Measurements from ENCODE around the gene NFE2L3. TPM values are rescaled to one million over a fixed set of nuclear protein-coding genes. Genes with fewer than 3 reads are reported as not detected.

The NFE2L3 gene
- total RNA-seq, 4 donors from 2014 or later, result 14.1 to 36.3 (median 19.7) TPM

DNA sequence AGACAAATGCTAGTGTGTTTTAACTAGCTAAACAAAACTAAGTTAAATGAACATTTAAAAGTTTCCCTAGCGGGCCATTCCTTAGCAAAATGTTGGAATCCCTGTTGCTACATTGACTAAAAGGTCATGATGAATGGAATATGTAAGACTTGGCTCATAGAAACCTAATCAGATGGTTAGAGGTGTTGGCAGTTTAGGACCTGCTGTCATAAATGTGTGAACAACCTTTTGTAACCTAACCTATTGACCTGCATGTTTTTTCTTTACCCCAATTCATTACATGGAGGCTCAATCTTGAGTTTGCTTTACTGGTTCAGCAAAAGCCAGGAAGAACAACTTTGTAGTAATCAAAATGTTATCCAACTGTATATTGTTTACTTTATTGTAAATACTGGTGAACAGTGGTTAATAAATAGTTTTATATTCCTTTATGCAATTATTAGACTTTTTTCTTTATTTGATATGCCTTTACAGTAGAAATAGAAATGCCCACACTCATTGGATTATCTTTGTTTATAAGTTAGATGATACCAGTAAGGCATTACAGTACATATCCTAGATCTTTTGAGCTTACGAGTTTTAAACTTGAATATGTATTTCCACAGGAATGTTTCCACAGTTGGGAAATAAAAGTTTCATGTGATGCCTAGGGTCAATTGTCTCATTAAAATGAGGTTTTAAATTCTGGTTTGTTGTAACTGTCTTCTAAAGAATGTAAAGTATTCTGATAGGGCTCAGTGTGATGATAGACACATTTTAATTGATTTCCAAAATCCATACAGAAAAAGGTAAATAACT, 61.1 kb downstream of the NFE2L3 start:
- no peaks in the 10 kb centered on the region for H3K9me3 ChIP-seq
- WGBS, result 93% methylated on average over 2 of the region's 2 CpGs
- TF ChIP-seq, protein P1, sequence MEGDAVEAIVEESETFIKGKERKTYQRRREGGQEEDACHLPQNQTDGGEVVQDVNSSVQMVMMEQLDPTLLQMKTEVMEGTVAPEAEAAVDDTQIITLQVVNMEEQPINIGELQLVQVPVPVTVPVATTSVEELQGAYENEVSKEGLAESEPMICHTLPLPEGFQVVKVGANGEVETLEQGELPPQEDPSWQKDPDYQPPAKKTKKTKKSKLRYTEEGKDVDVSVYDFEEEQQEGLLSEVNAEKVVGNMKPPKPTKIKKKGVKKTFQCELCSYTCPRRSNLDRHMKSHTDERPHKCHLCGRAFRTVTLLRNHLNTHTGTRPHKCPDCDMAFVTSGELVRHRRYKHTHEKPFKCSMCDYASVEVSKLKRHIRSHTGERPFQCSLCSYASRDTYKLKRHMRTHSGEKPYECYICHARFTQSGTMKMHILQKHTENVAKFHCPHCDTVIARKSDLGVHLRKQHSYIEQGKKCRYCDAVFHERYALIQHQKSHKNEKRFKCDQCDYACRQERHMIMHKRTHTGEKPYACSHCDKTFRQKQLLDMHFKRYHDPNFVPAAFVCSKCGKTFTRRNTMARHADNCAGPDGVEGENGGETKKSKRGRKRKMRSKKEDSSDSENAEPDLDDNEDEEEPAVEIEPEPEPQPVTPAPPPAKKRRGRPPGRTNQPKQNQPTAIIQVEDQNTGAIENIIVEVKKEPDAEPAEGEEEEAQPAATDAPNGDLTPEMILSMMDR (IDR thresholded peaks at IDR 0.05), result no peak
- TF ChIP-seq POLR2A (IDR thresholded peaks at IDR 0.05), result no peak
- no peak for TF ChIP-seq EP300 (IDR thresholded peaks at IDR 0.05)
- TF ChIP-seq POLR2AphosphoS5 (IDR thresholded peaks at IDR 0.05), result no peak
- H3K27ac ChIP-seq, result no peak overlapping the region
- no peaks in the 10 kb centered on the region for H3K27me3 ChIP-seq
- no peak for DNase-seq (ENCODE audit: low spot score in 2 of 2)
- H3K4me1 ChIP-seq, result peaks cover 4% of the 10 kb centered on the region
- H3K36me3 ChIP-seq, result peaks cover 28% of the 10 kb centered on the region
- H3K4me3 ChIP-seq, result no peak overlapping the region

DNA sequence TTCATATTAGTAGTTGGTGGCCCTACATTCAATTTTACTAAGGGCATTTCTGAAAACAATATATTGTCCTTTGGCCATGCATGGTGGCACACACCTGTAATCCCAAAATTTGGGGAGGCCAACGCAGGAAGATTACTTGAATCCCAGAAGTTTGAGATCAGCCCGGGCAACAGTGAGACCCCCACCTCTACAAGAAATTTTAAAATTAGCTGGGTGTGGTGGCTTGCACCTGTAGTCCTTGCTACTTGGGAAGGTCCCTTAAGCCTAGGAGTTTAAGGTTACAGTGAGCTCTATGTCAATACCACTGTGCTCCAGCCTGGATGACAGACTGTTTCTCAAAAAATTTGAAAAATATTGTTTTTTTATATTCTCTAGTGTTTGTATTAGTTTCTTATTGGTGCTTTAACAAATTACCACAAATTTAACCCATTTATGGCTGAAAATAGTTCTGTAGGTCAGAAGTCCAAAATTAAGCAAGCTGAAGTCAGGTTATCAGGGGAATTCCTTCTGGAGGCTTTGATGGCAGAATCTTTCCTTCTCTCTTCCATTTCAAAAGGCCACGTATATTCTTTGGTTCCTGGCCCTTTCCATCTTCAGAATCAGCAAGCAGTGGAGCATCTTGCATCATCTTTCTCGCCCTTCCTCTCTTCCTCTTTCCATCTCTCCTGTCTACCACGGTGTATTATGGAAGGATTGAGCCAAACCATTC, 62.0 kb downstream of the NFE2L3 start:
- Histone ChIP-seq H3K36me3 (peaks cover 20% of the 10 kb centered on the region), H3K4me1 (no peaks in the 10 kb centered on the region), H3K4me3 (no peak overlapping the region), H3K27ac (no peak overlapping the region), H3K27me3 (no peaks in the 10 kb centered on the region), H3K9me3 (no peaks in the 10 kb centered on the region)
- TF ChIP-seq, protein P1 (IDR thresholded peaks at IDR 0.05), result no peak
- no peak for TF ChIP-seq POLR2AphosphoS5 (IDR thresholded peaks at IDR 0.05)
- DNase-seq (ENCODE audit: low spot score in 2 of 2), result no peak
- 85% methylated on average over 5 of the region's 5 CpGs for WGBS

- Histone ChIP-seq H3K4me3 (no peak overlapping the region), H3K4me1 (no peaks in the 10 kb centered on the region), H3K36me3 (peaks cover 6% of the 10 kb centered on the region), H3K27me3 (no peaks in the 10 kb centered on the region), H3K27ac (no peak overlapping the region), H3K9me3 (no peaks in the 10 kb centered on the region)
- 74% methylated on average over 2 of the region's 2 CpGs for WGBS
- no peak for DNase-seq (ENCODE audit: low spot score in 2 of 2)
- TF ChIP-seq POLR2AphosphoS5 (IDR thresholded peaks at IDR 0.05) (no peak), POLR2A (IDR thresholded peaks at IDR 0.05) (no peak), EP300 (IDR thresholded peaks at IDR 0.05) (no peak)
- TF ChIP-seq, protein P1 (IDR thresholded peaks at IDR 0.05), result no peak
Measured at GRCh38 chr7:26216049-26216448, 64.1 kb downstream of the NFE2L3 start.

DNA sequence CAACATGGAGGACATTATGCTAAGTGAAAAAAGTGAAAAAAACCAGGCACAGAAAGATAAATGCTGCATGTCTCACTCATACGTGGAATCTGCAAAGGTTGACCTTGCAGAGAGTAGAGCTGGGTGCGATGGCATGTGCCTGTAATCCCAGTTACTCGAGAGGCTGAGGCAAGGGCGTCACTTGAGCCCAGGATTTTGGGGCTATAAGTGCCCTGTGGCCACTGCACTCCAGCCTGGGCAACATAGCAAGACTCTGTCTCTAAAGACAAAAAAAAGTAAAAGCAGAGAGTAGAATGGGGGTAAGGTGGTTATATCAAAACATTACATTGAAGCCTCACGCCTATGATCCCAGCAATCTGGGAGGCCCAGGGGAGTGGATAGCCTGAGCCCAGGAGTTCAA, 72.4 kb downstream of the NFE2L3 start:
- DNase-seq (ENCODE audit: low spot score in 2 of 2), result no peak
- H3K4me1 ChIP-seq, result no peaks in the 10 kb centered on the region
- H3K9me3 ChIP-seq, result no peaks in the 10 kb centered on the region
- TF ChIP-seq EP300 (IDR thresholded peaks at IDR 0.05) (no peak), POLR2AphosphoS5 (IDR thresholded peaks at IDR 0.05) (no peak), POLR2A (IDR thresholded peaks at IDR 0.05) (no peak)
- TF ChIP-seq, protein P1 (IDR thresholded peaks at IDR 0.05), result no peak
- H3K27ac ChIP-seq, result no peak overlapping the region
- H3K4me3 ChIP-seq, result no peak overlapping the region
- WGBS, result 77% methylated on average over 5 of the region's 5 CpGs
- H3K36me3 ChIP-seq, result no peaks in the 10 kb centered on the region
- peaks cover 3% of the 10 kb centered on the region for H3K27me3 ChIP-seq

DNA sequence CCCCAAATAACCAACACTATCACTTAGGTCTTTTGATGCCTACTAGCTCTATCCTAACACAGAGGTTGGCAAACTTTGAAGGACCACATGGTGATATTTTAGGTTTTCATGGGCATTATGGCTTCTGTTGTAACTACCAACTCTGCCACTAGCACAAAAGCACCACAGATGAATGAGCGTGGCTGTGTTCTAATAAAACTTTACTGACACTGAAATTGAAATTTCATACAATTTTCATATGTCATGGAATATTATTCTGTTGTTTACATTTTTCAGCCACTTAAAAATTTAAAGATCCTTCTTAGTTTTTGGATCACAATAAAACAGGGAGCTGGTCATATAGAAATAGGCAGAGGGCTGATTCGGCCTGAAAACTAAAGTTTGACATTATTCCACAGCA, 76.0 kb downstream of the NFE2L3 start:
- H3K27me3 ChIP-seq, result peaks cover 3% of the 10 kb centered on the region
- no peak for TF ChIP-seq POLR2A (IDR thresholded peaks at IDR 0.05)
- no peak for TF ChIP-seq POLR2AphosphoS5 (IDR thresholded peaks at IDR 0.05)
- TF ChIP-seq EP300 (IDR thresholded peaks at IDR 0.05), result no peak
- TF ChIP-seq, protein P1 (IDR thresholded peaks at IDR 0.05), result no peak
- WGBS, result 95% methylated on average over 2 of the region's 2 CpGs
- no peak overlapping the region for H3K27ac ChIP-seq
- no peak overlapping the region for H3K4me3 ChIP-seq
- H3K36me3 ChIP-seq, result no peaks in the 10 kb centered on the region
- H3K9me3 ChIP-seq, result no peaks in the 10 kb centered on the region
- DNase-seq (ENCODE audit: low spot score in 2 of 2), result no peak
- H3K4me1 ChIP-seq, result no peaks in the 10 kb centered on the region

Measured in suprapubic skin (tissue), 4 donors.